Mucosa of stomach (tissue), 1 donor: ENCODE results near the gene PCNX3.
"Not testable (repeated sequence)": the region's sequence is repeated elsewhere in the genome, so short reads cannot be mapped to it uniquely, and the experiment has no call there.

Experiments
- H3K27me3 ChIP-seq: one replicate; pipeline ENCODE4 v1.7.0; 2013; ENCODE audit warnings: mild to moderate bottlenecking, low read length; ENCODE audit not compliant: control insufficient read depth, insufficient read depth
- H3K36me3 ChIP-seq: one replicate; pipeline ENCODE4 v1.7.0; 2013; ENCODE audit warnings: low read length; ENCODE audit not compliant: control insufficient read depth, insufficient read depth
- H3K4me1 ChIP-seq: one replicate; pipeline ENCODE4 v1.7.0; 2013; ENCODE audit warnings: mild to moderate bottlenecking, low read length; ENCODE audit not compliant: control insufficient read depth, insufficient read depth
- H3K4me3 ChIP-seq: one replicate; pipeline ENCODE4 v1.7.0; 2013; ENCODE audit warnings: low read length
- H3K9ac ChIP-seq: one replicate; pipeline ENCODE4 v1.7.0; 2013; ENCODE audit warnings: mild to moderate bottlenecking, low read length, moderate library complexity
- H3K9me3 ChIP-seq: one replicate; pipeline ENCODE4 v1.7.0; 2013; ENCODE audit warnings: mild to moderate bottlenecking, low read length, moderate library complexity; ENCODE audit not compliant: control insufficient read depth
- donor health status: Pancreatic carcinoma.

PCNX3 gene

GRCh38 chr11:65651589-65652510, 36.3 kb downstream of the PCNX3 start:
- Histone ChIP-seq H3K4me1 (peaks cover 39% of the 10 kb centered on the region), H3K36me3 (peaks cover 9% of the 10 kb centered on the region), H3K9me3 (no peaks in the 10 kb centered on the region), H3K9ac (peak overlapping the region; percentile 65), H3K27me3 (no peaks in the 10 kb centered on the region), H3K4me3 (no peak overlapping the region)

- Histone ChIP-seq H3K4me3 (peak overlapping the region; percentile 32), H3K9ac (peak overlapping the region; percentile 65), H3K9me3 (no peaks in the 10 kb centered on the region), H3K27me3 (no peaks in the 10 kb centered on the region), H3K4me1 (peaks cover 37% of the 10 kb centered on the region), H3K36me3 (peaks cover 12% of the 10 kb centered on the region)
Measured at GRCh38 chr11:65652511-65653228, 37.1 kb downstream of the PCNX3 start.

- peak overlapping the region; percentile 65 for H3K9ac ChIP-seq
- H3K4me1 ChIP-seq = peaks cover 37% of the 10 kb centered on the region
- peaks cover 12% of the 10 kb centered on the region for H3K36me3 ChIP-seq
- H3K9me3 ChIP-seq = no peaks in the 10 kb centered on the region
- peak overlapping the region; percentile 32 for H3K4me3 ChIP-seq
- H3K27me3 ChIP-seq = no peaks in the 10 kb centered on the region
Measured at GRCh38 chr11:65653229-65654225, 38.0 kb downstream of the PCNX3 start.

- Histone ChIP-seq H3K9me3 (no peaks in the 10 kb centered on the region), H3K36me3 (peaks cover 13% of the 10 kb centered on the region), H3K27me3 (no peaks in the 10 kb centered on the region), H3K4me3 (no peak overlapping the region), H3K4me1 (peaks cover 37% of the 10 kb centered on the region), H3K9ac (peak overlapping the region; percentile 65)
Measured at GRCh38 chr11:65654375-65655349, 39.1 kb downstream of the PCNX3 start.

GRCh38 chr11:65655570-65656332, 40.2 kb downstream of the PCNX3 start:
- H3K36me3 ChIP-seq = peaks cover 21% of the 10 kb centered on the region

GRCh38 chr11:65657426-65657825, 41.9 kb downstream of the PCNX3 start:
- Histone ChIP-seq H3K4me3 (no peak overlapping the region), H3K4me1 (peaks cover 25% of the 10 kb centered on the region), H3K36me3 (peaks cover 21% of the 10 kb centered on the region), H3K27me3 (no peaks in the 10 kb centered on the region), H3K9ac (no peak overlapping the region), H3K9me3 (no peaks in the 10 kb centered on the region)

More at GRCh38 chr11:65655570-65656332, 40.2 kb downstream of the PCNX3 start:
- Histone ChIP-seq H3K9me3 (no peaks in the 10 kb centered on the region), H3K4me1 (peaks cover 32% of the 10 kb centered on the region), H3K4me3 (no peak overlapping the region), H3K27me3 (no peaks in the 10 kb centered on the region), H3K9ac (no peak overlapping the region)

GRCh38 chr11:65658174-65659021, 42.8 kb downstream of the PCNX3 start:
- Histone ChIP-seq H3K9ac (no peak overlapping the region), H3K27me3 (no peaks in the 10 kb centered on the region), H3K36me3 (peaks cover 21% of the 10 kb centered on the region), H3K9me3 (no peaks in the 10 kb centered on the region), H3K4me1 (peaks cover 24% of the 10 kb centered on the region), H3K4me3 (no peak overlapping the region)

GRCh38 chr11:65660038-65660437, 44.5 kb downstream of the PCNX3 start:
- Histone ChIP-seq H3K9ac (no peak overlapping the region), H3K27me3 (no peaks in the 10 kb centered on the region), H3K4me1 (peaks cover 19% of the 10 kb centered on the region), H3K9me3 (no peaks in the 10 kb centered on the region), H3K4me3 (no peak overlapping the region), H3K36me3 (peaks cover 18% of the 10 kb centered on the region)

GRCh38 chr11:65660908-65661307, 45.3 kb downstream of the PCNX3 start:
- not testable (repeated sequence) for H3K9ac ChIP-seq, H3K4me3 ChIP-seq, H3K9me3 ChIP-seq, H3K27me3 ChIP-seq
- peaks cover 12% of the 10 kb centered on the region for H3K36me3 ChIP-seq
- peaks cover 19% of the 10 kb centered on the region for H3K4me1 ChIP-seq
